ENCODE results near the gene S100A8. TPM values are rescaled to one million over a fixed set of nuclear protein-coding genes. Genes with fewer than 3 reads are reported as not detected.

S100A8 gene
- total RNA-seq, 1 experiment from 2014 or later: 1.4 TPM

- H3K79me2 ChIP-seq (ENCODE audit: insufficient read depth, low read length): no peaks in the 10 kb centered on the region
- no peaks in the 10 kb centered on the region for H3K9me3 ChIP-seq (ENCODE audit: control insufficient read depth in 1 of 2, insufficient read depth in 1 of 2, low read depth in 1 of 2, low read length in 2 of 2)
- no peak overlapping the region for H3K27ac ChIP-seq (ENCODE audit: low read depth, low read length)
- BruUV-seq (replicated peaks): no TSS peak
- POLR2A ChIA-PET: no interaction called here
- TF ChIP-seq FOSL1 (IDR thresholded peaks at IDR 0.05; ENCODE audit: low read depth) (no peak), RAD21 (IDR thresholded peaks at IDR 0.05; ENCODE audit: low read depth) (no peak), REST (IDR thresholded peaks at IDR 0.05; ENCODE audit: low read depth) (no peak), SIN3A (IDR thresholded peaks at IDR 0.05; ENCODE audit: low read depth) (no peak), ATF3 (IDR thresholded peaks at IDR 0.05) (no peak), JUND (IDR thresholded peaks at IDR 0.05) (no peak), EGR1 (IDR thresholded peaks at IDR 0.05; ENCODE audit: low read depth) (no peak), TCF7L2 (IDR thresholded peaks at IDR 0.05; ENCODE audit: borderline replicate concordance, extremely low read depth, insufficient read depth, insufficient read length) (no peak), ZNF274 (IDR thresholded peaks at IDR 0.05; ENCODE audit: low read depth, low read length) (no peak), MAX (IDR thresholded peaks at IDR 0.05) (no peak), CBX3 (IDR thresholded peaks at IDR 0.05; ENCODE audit: low read depth) (no peak), CTCF (IDR thresholded peaks at IDR 0.05 in 2 of 3, conservative IDR thresholded peaks at IDR 0.05 in 1 of 3; ENCODE audit: borderline replicate concordance in 1 of 3, insufficient read depth in 1 of 3, low read depth in 2 of 3, low read length in 2 of 3) (no peak), YY1 (IDR thresholded peaks at IDR 0.05; ENCODE audit: extremely low read depth, insufficient replicate concordance, low read depth, low read length) (no peak), ZFX (IDR thresholded peaks at IDR 0.05) (no peak), EZH2 (IDR thresholded peaks at IDR 0.05) (no peak), CEBPB (IDR thresholded peaks at IDR 0.05; ENCODE audit: low read depth) (no peak)
- no peak overlapping the region for H3K4me3 ChIP-seq (replicated peaks in 1 of 2; ENCODE audit: low read depth in 1 of 2, low read length in 2 of 2)
- ATAC-seq: no peak
- H2AFZ ChIP-seq (ENCODE audit: low read depth, low read length, poor library complexity, severe bottlenecking): no peak overlapping the region
- no peaks in the 10 kb centered on the region for H3K4me1 ChIP-seq (ENCODE audit: control insufficient read depth in 1 of 2, insufficient read depth in 2 of 2, low read length in 2 of 2)
- H3K27me3 ChIP-seq (ENCODE audit: insufficient read depth, low read length): peaks cover 57% of the 10 kb centered on the region
- RAD21 ChIA-PET (ENCODE audit: low non-redundant PET in 1 of 2, low total read pairs in 2 of 2, uncharacterized antibody in 2 of 2, unreplicated experiment in 2 of 2): no interaction called here
- intact Hi-C loops (cut with micrococcal nuclease): loop anchor here (5.0 kb wide), 1 partner anchor 95 kb away; no protein-coding TSS in a partner anchor
- H3K9ac ChIP-seq (ENCODE audit: low read length): no peak overlapping the region
- no peaks in the 10 kb centered on the region for H3K36me3 ChIP-seq (ENCODE audit: control insufficient read depth in 1 of 2, insufficient read depth in 2 of 2, low read length in 2 of 2)
- H3K4me2 ChIP-seq (ENCODE audit: low read length): no peak overlapping the region
- DNase-seq (ENCODE audit: low read depth, low spot score): no peak
- CTCF ChIA-PET: no interaction called here
- H3K9me2 ChIP-seq (ENCODE audit: insufficient read depth): no peaks in the 10 kb centered on the region
- no peaks in the 10 kb centered on the region for H4K20me1 ChIP-seq (ENCODE audit: insufficient read depth)
These were observed 11.4 kb upstream of the S100A8 start for GRCh38 chr1:153402226-153402625.

Data from HCT116 (cell line).